ENCODE data around the gene PRR4. TPM values are rescaled to one million over a fixed set of nuclear protein-coding genes. Genes with fewer than 3 reads are reported as not detected.

PRR4 gene
- total RNA-seq, 1 donor from 2014 or later = 5.4 TPM

GRCh38 chr12:10826258-10826657 lies 23.0 kb downstream of the PRR4 start, which contains the start of gene TAS2R10:
TAS2R10 (minus strand) TSS chr12:10826358; CDS start chr12:10826269, 89 bp downstream.
- Mint-ChIP-seq H3K9me3 (no peaks in the 10 kb centered on the region), H3K27ac (peak within 1 kb of the TSS; percentile 15), H3K27me3 (ENCODE audit: low read depth) (no peaks in the 10 kb centered on the region), H3K36me3 (peaks cover 3% of the 10 kb centered on the region), H3K4me3 (no peak within 1 kb of the TSS), H3K4me1 (no peaks in the 10 kb centered on the region)
- TF ChIP-seq, protein P1, sequence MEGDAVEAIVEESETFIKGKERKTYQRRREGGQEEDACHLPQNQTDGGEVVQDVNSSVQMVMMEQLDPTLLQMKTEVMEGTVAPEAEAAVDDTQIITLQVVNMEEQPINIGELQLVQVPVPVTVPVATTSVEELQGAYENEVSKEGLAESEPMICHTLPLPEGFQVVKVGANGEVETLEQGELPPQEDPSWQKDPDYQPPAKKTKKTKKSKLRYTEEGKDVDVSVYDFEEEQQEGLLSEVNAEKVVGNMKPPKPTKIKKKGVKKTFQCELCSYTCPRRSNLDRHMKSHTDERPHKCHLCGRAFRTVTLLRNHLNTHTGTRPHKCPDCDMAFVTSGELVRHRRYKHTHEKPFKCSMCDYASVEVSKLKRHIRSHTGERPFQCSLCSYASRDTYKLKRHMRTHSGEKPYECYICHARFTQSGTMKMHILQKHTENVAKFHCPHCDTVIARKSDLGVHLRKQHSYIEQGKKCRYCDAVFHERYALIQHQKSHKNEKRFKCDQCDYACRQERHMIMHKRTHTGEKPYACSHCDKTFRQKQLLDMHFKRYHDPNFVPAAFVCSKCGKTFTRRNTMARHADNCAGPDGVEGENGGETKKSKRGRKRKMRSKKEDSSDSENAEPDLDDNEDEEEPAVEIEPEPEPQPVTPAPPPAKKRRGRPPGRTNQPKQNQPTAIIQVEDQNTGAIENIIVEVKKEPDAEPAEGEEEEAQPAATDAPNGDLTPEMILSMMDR (IDR thresholded peaks at IDR 0.05; ENCODE audit: unreplicated experiment) = no peak
- no peak for DNase-seq (ENCODE audit: low spot score in 2 of 2, unreplicated experiment in 2 of 2)

- no peaks in the 10 kb centered on the region for H3K4me1 Mint-ChIP-seq
- TF ChIP-seq, protein P1 (IDR thresholded peaks at IDR 0.05; ENCODE audit: unreplicated experiment) = no peak
Measured at GRCh38 chr12:10824957-10825356, 24.3 kb downstream of the PRR4 start.

DNA sequence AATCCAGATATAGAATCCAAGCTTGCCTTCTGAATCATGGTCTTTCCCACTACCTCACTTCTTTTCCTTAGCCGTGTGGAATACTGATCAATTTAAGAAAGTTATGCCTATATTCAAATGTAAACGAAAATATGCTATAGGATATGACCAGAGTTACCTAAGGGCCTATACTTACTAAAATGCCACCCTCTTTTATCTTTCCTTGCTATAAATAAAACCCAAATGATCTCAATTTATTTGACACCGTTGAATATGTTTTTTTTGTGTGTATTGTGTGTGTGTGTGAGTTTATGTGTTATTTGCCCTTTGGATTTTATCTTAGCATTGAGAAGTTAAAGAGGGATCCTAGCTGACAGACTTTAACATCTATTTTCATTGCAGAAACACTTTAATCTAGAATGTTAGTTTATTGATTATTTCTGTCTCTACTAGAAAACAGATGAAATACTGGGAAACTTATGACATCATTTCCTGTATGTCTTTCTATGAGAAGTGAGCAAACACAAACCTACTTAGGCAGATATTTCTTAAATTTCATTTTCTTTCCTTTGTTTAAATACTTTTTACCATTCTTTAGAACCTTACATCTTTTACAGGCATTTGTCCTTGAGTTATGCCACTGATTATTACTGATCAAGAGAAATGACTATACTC lies 37.3 kb downstream of the PRR4 start:
- Mint-ChIP-seq H3K4me1 (no peaks in the 10 kb centered on the region), H3K9me3 (peaks cover 4% of the 10 kb centered on the region), H3K36me3 (no peaks in the 10 kb centered on the region), H3K27ac (no peak overlapping the region), H3K27me3 (ENCODE audit: low read depth) (peaks cover 3% of the 10 kb centered on the region), H3K4me3 (no peak overlapping the region)
- no peak for DNase-seq (ENCODE audit: low spot score in 2 of 2, unreplicated experiment in 2 of 2)
- TF ChIP-seq, protein P1 (IDR thresholded peaks at IDR 0.05; ENCODE audit: unreplicated experiment) = no peak

More at GRCh38 chr12:10824957-10825356, 24.3 kb downstream of the PRR4 start:
- H3K27me3 Mint-ChIP-seq (ENCODE audit: low read depth) = no peaks in the 10 kb centered on the region
- no peak overlapping the region for H3K27ac Mint-ChIP-seq
- no peak for DNase-seq (ENCODE audit: low spot score in 2 of 2, unreplicated experiment in 2 of 2)
- H3K36me3 Mint-ChIP-seq = no peaks in the 10 kb centered on the region
- no peak overlapping the region for H3K4me3 Mint-ChIP-seq
- no peaks in the 10 kb centered on the region for H3K9me3 Mint-ChIP-seq

- Mint-ChIP-seq H3K9me3 (no peaks in the 10 kb centered on the region), H3K27me3 (ENCODE audit: low read depth) (peaks cover 3% of the 10 kb centered on the region), H3K4me1 (no peaks in the 10 kb centered on the region), H3K4me3 (no peak within 1 kb of the TSS), H3K27ac (no peak within 1 kb of the TSS), H3K36me3 (no peaks in the 10 kb centered on the region)
- TF ChIP-seq, protein P1 (IDR thresholded peaks at IDR 0.05; ENCODE audit: unreplicated experiment) = no peak
- no peak for DNase-seq (ENCODE audit: low spot score in 2 of 2, unreplicated experiment in 2 of 2)
Measured at GRCh38 chr12:10810068-10810467, 39.2 kb downstream of the PRR4 start, which contains the start of gene TAS2R9. TAS2R9 (minus strand) TSS chr12:10810168; CDS start chr12:10810075, 93 bp downstream.

- no peak for DNase-seq (ENCODE audit: low spot score in 2 of 2, unreplicated experiment in 2 of 2)
- H3K9me3 Mint-ChIP-seq = no peaks in the 10 kb centered on the region
- H3K4me3 Mint-ChIP-seq = no peak within 1 kb of the TSS
- no peaks in the 10 kb centered on the region for H3K4me1 Mint-ChIP-seq
- no peak within 1 kb of the TSS for H3K27ac Mint-ChIP-seq
- peaks cover 5% of the 10 kb centered on the region for H3K27me3 Mint-ChIP-seq (ENCODE audit: low read depth)
- H3K36me3 Mint-ChIP-seq = no peaks in the 10 kb centered on the region
- TF ChIP-seq, protein P1 (IDR thresholded peaks at IDR 0.05; ENCODE audit: unreplicated experiment) = no peak
Measured at GRCh38 chr12:10807186-10807585, 42.1 kb downstream of the PRR4 start, which contains the start of gene TAS2R8. TAS2R8 (minus strand) TSS chr12:10807286; CDS start chr12:10806980, 306 bp downstream.
